Neural cell (in vitro differentiated cells): ENCODE measurements around the gene ZFAND2A. TPM values are rescaled to one million over a fixed set of nuclear protein-coding genes. Genes with fewer than 3 reads are reported as not detected.
A peak's percentile ranks its signal among the peaks of the same experiment; 100 is the strongest.
"Not testable (repeated sequence)": the region's sequence is repeated elsewhere in the genome, so short reads cannot be mapped to it uniquely, and the experiment has no call there.

Source experiments
- H2AFZ ChIP-seq: fragments of 200-600, 300-800 bp; sonication (generic), shearing (Covaris generic); 2 replicates; pipeline ENCODE4 v1.6.0; 2014; ENCODE audit warnings: low read depth, mild to moderate bottlenecking, antibody characterized with exemption, low read length, moderate library complexity
- H3F3A ChIP-seq: fragments of 200-600 bp; shearing (Covaris generic); 2 replicates; pipeline ENCODE4 v1.6.1; 2016; ENCODE audit warnings: mild to moderate bottlenecking, moderate library complexity, mixed read lengths, antibody characterized with exemption, low read length; ENCODE audit not compliant: insufficient read depth, poor library complexity, severe bottlenecking
- H3K27ac ChIP-seq: fragments of 200-600, 300-800 bp; sonication (generic), shearing (Covaris generic); 2 replicates; pipeline ENCODE4 v1.5.1; 2014; ENCODE audit warnings: mild to moderate bottlenecking, low read length, moderate library complexity
- H3K27me3 ChIP-seq: fragments of 300-800, 200-600 bp; sonication (generic), shearing (Covaris generic); 2 replicates; pipeline ENCODE4 v1.6.0; 2014; ENCODE audit warnings: mild to moderate bottlenecking, low read depth, low read length, moderate library complexity; ENCODE audit not compliant: insufficient read depth
- H3K36me3 ChIP-seq: fragments of 300-800, 200-600 bp; sonication (generic), shearing (Covaris generic); 2 replicates; pipeline ENCODE4 v1.5.1; 2014; ENCODE audit warnings: mild to moderate bottlenecking, antibody characterized with exemption, low read length, moderate library complexity; ENCODE audit not compliant: insufficient read depth
- H3K4me2 ChIP-seq: fragments of 300-800, 200-600 bp; sonication (generic), shearing (Covaris generic); 2 replicates; pipeline ENCODE4 v1.6.0; 2014; ENCODE audit warnings: mild to moderate bottlenecking, low read length
- H3K4me3 ChIP-seq: fragments of 300-800, 200-600 bp; sonication (generic), shearing (Covaris generic); 2 replicates; pipeline ENCODE4 v1.5.1; 2014; ENCODE audit warnings: mild to moderate bottlenecking, low read length, moderate library complexity
- H3K79me2 ChIP-seq: fragments of 200-600 bp; shearing (Covaris generic); replicated peaks from 2 replicates; pipeline ENCODE4 v1.6.0; 2014; ENCODE audit warnings: mild to moderate bottlenecking, low read length, moderate library complexity; ENCODE audit not compliant: insufficient read depth
- H3K9ac ChIP-seq: fragments of 300-800, 200-600 bp; sonication (generic), shearing (Covaris generic); 2 replicates; pipeline ENCODE4 v1.6.1; 2016; ENCODE audit warnings: mild to moderate bottlenecking, low read length, mixed read lengths
- H3K9me2 ChIP-seq: fragments of 200-600 bp; shearing (Covaris generic); 2 replicates; pipeline ENCODE4 v1.6.1; 2016; ENCODE audit warnings: mild to moderate bottlenecking, low read length, mixed read lengths; ENCODE audit not compliant: insufficient read depth
- H3K9me3 ChIP-seq: fragments of 200-600, 300-800 bp; sonication (generic), shearing (Covaris generic); 2 replicates; pipeline ENCODE4 v1.6.1; 2016; ENCODE audit warnings: mild to moderate bottlenecking, mixed run types, low read length, moderate library complexity, mixed read lengths
- H4K20me1 ChIP-seq: fragments of 200-600 bp; shearing (Covaris generic); 2 replicates; pipeline ENCODE4 v1.6.1; 2016; ENCODE audit warnings: mild to moderate bottlenecking, mixed run types; ENCODE audit not compliant: insufficient read depth
- EP300 ChIP-seq: fragments of 450-650 bp; conservative IDR thresholded peaks from 2 replicates; pipeline ENCODE4 v1.6.1; 2014; ENCODE audit warnings: antibody characterized with exemption, mild to moderate bottlenecking, moderate library complexity; ENCODE audit not compliant: poor library complexity, severe bottlenecking
- EZH2 ChIP-seq: fragments of 200-600, 300-800 bp; shearing (Covaris generic), sonication (generic); IDR thresholded peaks from 2 replicates; pipeline ENCODE4 v1.6.1; 2014; ENCODE audit warnings: antibody characterized with exemption, low read length, borderline replicate concordance, mild to moderate bottlenecking; ENCODE audit not compliant: insufficient read depth, poor library complexity, severe bottlenecking
- MXI1 ChIP-seq: fragments of 450-650 bp; conservative IDR thresholded peaks from 2 replicates; pipeline ENCODE4 v1.6.1; 2014; ENCODE audit warnings: antibody characterized with exemption, mild to moderate bottlenecking; ENCODE audit not compliant: poor library complexity, severe bottlenecking
- POLR2AphosphoS5 ChIP-seq: IDR thresholded peaks from 2 replicates; pipeline ENCODE4 v1.6.1; 2012
- RAD21 ChIP-seq: fragments of 450-650 bp; conservative IDR thresholded peaks from 2 replicates; pipeline ENCODE4 v1.6.1; 2014; ENCODE audit warnings: antibody characterized with exemption, mild to moderate bottlenecking, moderate library complexity
- SMC3 ChIP-seq: fragments of 450-650 bp; conservative IDR thresholded peaks from 2 replicates; pipeline ENCODE4 v1.6.1; 2014; ENCODE audit warnings: antibody characterized with exemption, mild to moderate bottlenecking, moderate library complexity; ENCODE audit not compliant: poor library complexity
- TAF1 ChIP-seq: IDR thresholded peaks from 2 replicates; pipeline ENCODE4 v1.6.1; 2012; ENCODE audit warnings: low read depth
- polyA plus RNA-seq: library from polyadenylated mRNA; depleted of rRNA; stranded (reverse); fragments of >200 nt; gene quantifications from 2 replicates; pipeline ENCODE4 v1.2.3, GENCODE V29; 2014
- TF ChIP-seq, protein P1 (sequence below): fragments of 450-650 bp; IDR thresholded peaks from 2 replicates; pipeline ENCODE4 v1.5.1; 2014; ENCODE audit warnings: antibody characterized with exemption, mild to moderate bottlenecking, moderate library complexity; ENCODE audit not compliant: poor library complexity, severe bottlenecking
- TF ChIP-seq, protein P2 (sequence below): IDR thresholded peaks from 2 replicates; pipeline ENCODE4 v1.6.1; 2012; ENCODE audit warnings: borderline replicate concordance

Gene ZFAND2A
- polyA plus RNA-seq, 1 donor from 2014 or later = 69.9 TPM

DNA sequence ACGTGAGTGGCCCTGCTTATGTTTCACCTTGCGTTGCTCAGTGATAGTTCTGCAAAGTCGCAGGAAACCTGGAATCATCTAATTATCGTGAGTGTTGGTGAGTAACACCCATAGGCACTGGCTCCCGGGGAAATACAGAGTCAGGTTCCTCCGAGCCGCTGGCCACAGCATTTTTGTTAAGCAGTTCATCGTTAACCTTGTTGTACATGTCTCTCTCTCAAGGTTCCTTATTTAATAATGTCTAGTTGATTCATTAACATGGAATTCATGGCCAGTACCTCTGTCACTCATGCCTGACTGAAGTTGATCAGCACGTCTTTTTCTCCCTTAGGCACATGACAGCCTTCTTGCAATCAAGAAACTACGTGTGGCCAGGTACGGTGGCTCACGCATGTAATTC is 3.1 kb upstream of the ZFAND2A start:
- Histone ChIP-seq H3F3A (no peaks in the 10 kb centered on the region), H3K36me3 (no peaks in the 10 kb centered on the region), H3K27me3 (no peaks in the 10 kb centered on the region), H3K9ac (no peak overlapping the region), H3K79me2 (peaks cover 21% of the 10 kb centered on the region), H4K20me1 (no peaks in the 10 kb centered on the region), H3K9me3 (no peaks in the 10 kb centered on the region), H3K4me3 (no peak overlapping the region), H3K27ac (no peak overlapping the region), H2AFZ (no peak overlapping the region), H3K4me2 (no peak overlapping the region), H3K9me2 (no peaks in the 10 kb centered on the region)
- TF ChIP-seq POLR2AphosphoS5 (no peak), MXI1 (no peak), SMC3 (no peak), EZH2 (no peak), TAF1 (no peak), EP300 (no peak), RAD21 (no peak)
- TF ChIP-seq, protein P1, sequence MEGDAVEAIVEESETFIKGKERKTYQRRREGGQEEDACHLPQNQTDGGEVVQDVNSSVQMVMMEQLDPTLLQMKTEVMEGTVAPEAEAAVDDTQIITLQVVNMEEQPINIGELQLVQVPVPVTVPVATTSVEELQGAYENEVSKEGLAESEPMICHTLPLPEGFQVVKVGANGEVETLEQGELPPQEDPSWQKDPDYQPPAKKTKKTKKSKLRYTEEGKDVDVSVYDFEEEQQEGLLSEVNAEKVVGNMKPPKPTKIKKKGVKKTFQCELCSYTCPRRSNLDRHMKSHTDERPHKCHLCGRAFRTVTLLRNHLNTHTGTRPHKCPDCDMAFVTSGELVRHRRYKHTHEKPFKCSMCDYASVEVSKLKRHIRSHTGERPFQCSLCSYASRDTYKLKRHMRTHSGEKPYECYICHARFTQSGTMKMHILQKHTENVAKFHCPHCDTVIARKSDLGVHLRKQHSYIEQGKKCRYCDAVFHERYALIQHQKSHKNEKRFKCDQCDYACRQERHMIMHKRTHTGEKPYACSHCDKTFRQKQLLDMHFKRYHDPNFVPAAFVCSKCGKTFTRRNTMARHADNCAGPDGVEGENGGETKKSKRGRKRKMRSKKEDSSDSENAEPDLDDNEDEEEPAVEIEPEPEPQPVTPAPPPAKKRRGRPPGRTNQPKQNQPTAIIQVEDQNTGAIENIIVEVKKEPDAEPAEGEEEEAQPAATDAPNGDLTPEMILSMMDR = no peak
- TF ChIP-seq, protein P2, sequence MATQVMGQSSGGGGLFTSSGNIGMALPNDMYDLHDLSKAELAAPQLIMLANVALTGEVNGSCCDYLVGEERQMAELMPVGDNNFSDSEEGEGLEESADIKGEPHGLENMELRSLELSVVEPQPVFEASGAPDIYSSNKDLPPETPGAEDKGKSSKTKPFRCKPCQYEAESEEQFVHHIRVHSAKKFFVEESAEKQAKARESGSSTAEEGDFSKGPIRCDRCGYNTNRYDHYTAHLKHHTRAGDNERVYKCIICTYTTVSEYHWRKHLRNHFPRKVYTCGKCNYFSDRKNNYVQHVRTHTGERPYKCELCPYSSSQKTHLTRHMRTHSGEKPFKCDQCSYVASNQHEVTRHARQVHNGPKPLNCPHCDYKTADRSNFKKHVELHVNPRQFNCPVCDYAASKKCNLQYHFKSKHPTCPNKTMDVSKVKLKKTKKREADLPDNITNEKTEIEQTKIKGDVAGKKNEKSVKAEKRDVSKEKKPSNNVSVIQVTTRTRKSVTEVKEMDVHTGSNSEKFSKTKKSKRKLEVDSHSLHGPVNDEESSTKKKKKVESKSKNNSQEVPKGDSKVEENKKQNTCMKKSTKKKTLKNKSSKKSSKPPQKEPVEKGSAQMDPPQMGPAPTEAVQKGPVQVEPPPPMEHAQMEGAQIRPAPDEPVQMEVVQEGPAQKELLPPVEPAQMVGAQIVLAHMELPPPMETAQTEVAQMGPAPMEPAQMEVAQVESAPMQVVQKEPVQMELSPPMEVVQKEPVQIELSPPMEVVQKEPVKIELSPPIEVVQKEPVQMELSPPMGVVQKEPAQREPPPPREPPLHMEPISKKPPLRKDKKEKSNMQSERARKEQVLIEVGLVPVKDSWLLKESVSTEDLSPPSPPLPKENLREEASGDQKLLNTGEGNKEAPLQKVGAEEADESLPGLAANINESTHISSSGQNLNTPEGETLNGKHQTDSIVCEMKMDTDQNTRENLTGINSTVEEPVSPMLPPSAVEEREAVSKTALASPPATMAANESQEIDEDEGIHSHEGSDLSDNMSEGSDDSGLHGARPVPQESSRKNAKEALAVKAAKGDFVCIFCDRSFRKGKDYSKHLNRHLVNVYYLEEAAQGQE = no peak

DNA sequence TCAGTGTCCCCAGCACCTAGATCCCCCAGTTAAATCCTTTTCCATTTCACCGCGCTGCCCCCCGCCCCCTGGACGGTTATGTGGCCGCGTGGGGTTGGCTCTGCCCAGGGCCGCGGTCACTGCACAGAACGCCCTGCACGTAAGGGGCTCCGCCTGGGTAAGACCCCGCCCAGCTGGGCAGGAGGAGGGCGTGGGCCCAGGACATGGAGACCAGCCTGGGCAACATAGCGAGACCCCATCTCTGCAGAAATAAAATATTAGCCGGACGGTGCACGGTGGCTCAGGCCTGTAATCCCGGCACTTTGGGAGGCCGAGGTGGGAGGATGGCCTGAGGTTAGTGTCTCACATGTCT is 650 bp upstream of the ZFAND2A start:
- Histone ChIP-seq H3K9me2 (no peaks in the 10 kb centered on the region), H3K9ac (peak overlapping the region; percentile 81), H3K9me3 (no peaks in the 10 kb centered on the region), H3F3A (no peaks in the 10 kb centered on the region), H3K79me2 (peaks cover 22% of the 10 kb centered on the region), H4K20me1 (no peaks in the 10 kb centered on the region), H2AFZ (peak overlapping the region; percentile 76), H3K36me3 (no peaks in the 10 kb centered on the region), H3K27me3 (no peaks in the 10 kb centered on the region), H3K4me2 (peak overlapping the region; percentile 95), H3K4me3 (peak overlapping the region; percentile 92), H3K27ac (peak overlapping the region; percentile 69)
- TF ChIP-seq POLR2AphosphoS5 (no peak), EZH2 (no peak), EP300 (no peak), MXI1 (no peak), SMC3 (no peak), RAD21 (no peak)
- TF ChIP-seq, protein P1 = no peak
- TF ChIP-seq, protein P2 = no peak

DNA sequence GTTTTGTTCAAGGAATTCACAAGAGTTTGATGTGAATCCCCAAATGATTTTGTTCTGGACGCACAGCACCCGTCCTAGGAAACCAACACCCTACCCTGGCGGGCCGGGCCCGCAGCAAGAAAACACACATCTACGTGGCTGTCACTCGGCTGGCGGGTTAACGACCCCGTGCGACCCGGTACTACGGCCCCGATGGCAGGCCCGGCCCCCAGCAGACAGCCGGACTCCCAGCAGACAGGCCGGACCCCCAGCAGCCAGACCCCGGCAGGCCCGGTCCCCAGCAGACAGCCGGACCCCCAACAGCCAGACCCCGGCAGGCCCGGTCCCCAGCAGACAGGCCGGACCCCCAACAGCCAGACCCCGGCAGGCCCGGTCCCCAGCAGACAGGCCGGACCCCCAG is 765 bp downstream of the ZFAND2A start:
- H3K4me3 ChIP-seq = peak overlapping the region; percentile 92
- H3K9me2 ChIP-seq, H4K20me1 ChIP-seq, H2AFZ ChIP-seq, H3K27ac ChIP-seq, H3K36me3 ChIP-seq, H3K27me3 ChIP-seq, H3F3A ChIP-seq, H3K9me3 ChIP-seq: not testable (repeated sequence)
- peak overlapping the region; percentile 87 for H3K9ac ChIP-seq
- peaks cover 22% of the 10 kb centered on the region for H3K79me2 ChIP-seq
- peak overlapping the region; percentile 55 for H3K4me2 ChIP-seq
